Peyer's patch (tissue), 4 donors: ENCODE measurements around the gene ISOC2. TPM values are rescaled to one million over a fixed set of nuclear protein-coding genes. Genes with fewer than 3 reads are reported as not detected.
A peak's percentile ranks its signal among the peaks of the same experiment; 100 is the strongest.

Source experiments
- DNase-seq, 3 donors: peaks; one replicate each; pipeline ENCODE4 v3.0.0-alpha.2; 2017 to 2019
- H3K27ac ChIP-seq, 4 donors: fragments of 200-600 bp; sonication (generic); one replicate each; pipeline ENCODE4 v1.5.1; 2016 to 2019
- H3K27me3 ChIP-seq, 2 donors: fragments of 200-600 bp; sonication (generic); one replicate each; pipeline ENCODE4 v1.5.1; 2019
- H3K36me3 ChIP-seq, 3 donors: fragments of 200-600 bp; sonication (generic); one replicate each; pipeline ENCODE4 v1.5.1; 2016 to 2019
- H3K4me1 ChIP-seq, 4 donors: fragments of 200-600 bp; sonication (generic); one replicate each; pipeline ENCODE4 v1.5.1; 2016 to 2019
- H3K4me3 ChIP-seq, 4 donors: fragments of 200-600 bp; sonication (generic); 1 replicate in 3 of 4; 2 replicates in 1 of 4; pipeline ENCODE4 v1.5.1; 2016 to 2019; ENCODE audit warnings: mild to moderate bottlenecking in 1 of 4
- H3K9me3 ChIP-seq, 4 donors: fragments of 200-600 bp; sonication (generic); one replicate each; pipeline ENCODE4 v1.5.1; 2016 to 2019; ENCODE audit warnings: mild to moderate bottlenecking in 1 of 4
- CTCF ChIP-seq, 6 experiments: fragments of 450-650 bp in 4 of 6; fragments of 200-600 bp in 2 of 6; sonication (generic) in 1 of 6; IDR thresholded peaks; one replicate each; pipeline ENCODE4 v1.5.1; 2017 to 2019; ENCODE audit warnings: antibody characterized with exemption in 6 of 6, mild to moderate bottlenecking in 3 of 6, moderate library complexity in 1 of 6
- POLR2A ChIP-seq, 2 donors: fragments of 450-650 bp; IDR thresholded peaks; one replicate each; pipeline ENCODE4 v1.5.1; 2017; ENCODE audit warnings: antibody characterized with exemption in 2 of 2, mild to moderate bottlenecking in 2 of 2, moderate library complexity in 2 of 2
- total RNA-seq, 4 donors: library from RNA; depleted of rRNA; stranded (reverse); fragments of >200 nt; gene quantifications; one replicate each; pipeline ENCODE4 v1.1.0, GENCODE V29; 2016

The ISOC2 gene
- total RNA-seq, 4 donors from 2014 or later: 28.1 to 102 (median 60.0) TPM

- TF ChIP-seq CTCF (IDR thresholded peaks at IDR 0.05) (peak in 1 of 6 experiments; percentile 10), POLR2A (IDR thresholded peaks at IDR 0.05) (no peak)
- Histone ChIP-seq H3K9me3 (no peaks in the 10 kb centered on the region), H3K36me3 (no peaks in the 10 kb centered on the region), H3K4me3 (no peak overlapping the region), H3K27ac (no peak overlapping the region), H3K4me1 (peaks cover 0 to 9% (median 0%) of the 10 kb centered on the region in 4 donors), H3K27me3 (no peaks in the 10 kb centered on the region)
- no peak for DNase-seq
Observed at GRCh38 chr19:55468054-55468393, 6.6 kb upstream of the ISOC2 start.

GRCh38 chr19:55467236-55468053 is 6.0 kb upstream of the ISOC2 start:
- TF ChIP-seq CTCF (IDR thresholded peaks at IDR 0.05) (peak; percentile 93 to 99 (median 95)), POLR2A (IDR thresholded peaks at IDR 0.05) (no peak)
- no peak overlapping the region for H3K4me3 ChIP-seq
- DNase-seq: peak; percentile 59 to 84 (median 83)
- H3K4me1 ChIP-seq: peaks cover 0 to 9% (median under 1%) of the 10 kb centered on the region in 4 donors
- no peaks in the 10 kb centered on the region for H3K27me3 ChIP-seq
- no peaks in the 10 kb centered on the region for H3K36me3 ChIP-seq
- no peak overlapping the region for H3K27ac ChIP-seq
- no peaks in the 10 kb centered on the region for H3K9me3 ChIP-seq

- no peak for DNase-seq
- Histone ChIP-seq H3K4me3 (no peak overlapping the region), H3K27me3 (no peaks in the 10 kb centered on the region), H3K27ac (no peak overlapping the region), H3K36me3 (no peaks in the 10 kb centered on the region), H3K9me3 (no peaks in the 10 kb centered on the region), H3K4me1 (peaks cover 0 to 9% (median 2%) of the 10 kb centered on the region in 4 donors)
- TF ChIP-seq CTCF (IDR thresholded peaks at IDR 0.05) (no peak), POLR2A (IDR thresholded peaks at IDR 0.05) (no peak)
Observed at GRCh38 chr19:55466241-55466614, 4.8 kb upstream of the ISOC2 start.

- Histone ChIP-seq H3K4me3 (no peak overlapping the region), H3K27me3 (no peaks in the 10 kb centered on the region), H3K27ac (no peak overlapping the region), H3K9me3 (no peaks in the 10 kb centered on the region), H3K4me1 (peaks cover 0 to 15% (median 2%) of the 10 kb centered on the region in 4 donors), H3K36me3 (no peaks in the 10 kb centered on the region)
- no peak for TF ChIP-seq CTCF (IDR thresholded peaks at IDR 0.05)
- no peak for TF ChIP-seq POLR2A (IDR thresholded peaks at IDR 0.05)
- DNase-seq: no peak
Observed at GRCh38 chr19:55465460-55466240, 4.2 kb upstream of the ISOC2 start.

- Histone ChIP-seq H3K4me1 (peaks cover 0 to 22% (median 2%) of the 10 kb centered on the region in 4 donors), H3K36me3 (no peaks in the 10 kb centered on the region), H3K4me3 (no peak within 1 kb of the TSS), H3K9me3 (no peaks in the 10 kb centered on the region), H3K27ac (no peak within 1 kb of the TSS), H3K27me3 (no peaks in the 10 kb centered on the region)
- DNase-seq: no peak
- TF ChIP-seq CTCF (IDR thresholded peaks at IDR 0.05) (no peak), POLR2A (IDR thresholded peaks at IDR 0.05) (no peak)
Observed at GRCh38 chr19:55464662-55465054, 3.2 kb upstream of the ISOC2 start, which contains the start of gene C19orf85. Gene C19orf85 (minus strand): TSS chr19:55464751. CDS start chr19:55464554, 197 bp downstream.
